Neural crest cell (in vitro differentiated cells): ENCODE measurements around the gene SUPT20HL1. TPM values are rescaled to one million over a fixed set of nuclear protein-coding genes. Genes with fewer than 3 reads are reported as not detected.

Experiments
- DNase-seq: peaks from one replicate; pipeline ENCODE4 v3.0.0; 2021; ENCODE audit warnings: low read depth, mixed read lengths, low spot score
- H3K27ac Mint-ChIP-seq: one replicate; pipeline ENCODE4 v1.8.0; 2021; ENCODE audit warnings: mild to moderate bottlenecking, mixed read lengths; ENCODE audit not compliant: unreplicated experiment
- H3K27me3 Mint-ChIP-seq: 2 replicates; pipeline ENCODE4 v1.8.0; 2021; ENCODE audit warnings: low read depth, mild to moderate bottlenecking, mixed read lengths
- H3K36me3 Mint-ChIP-seq: 2 replicates; pipeline ENCODE4 v1.8.0; 2021; ENCODE audit warnings: low read depth, mild to moderate bottlenecking, mixed read lengths
- H3K4me1 Mint-ChIP-seq: 2 replicates; pipeline ENCODE4 v1.8.0; 2021; ENCODE audit warnings: mixed read lengths
- H3K4me3 Mint-ChIP-seq: one replicate; pipeline ENCODE4 v1.8.0; 2021; ENCODE audit warnings: mild to moderate bottlenecking, mixed read lengths
- H3K9me3 Mint-ChIP-seq: 2 replicates; pipeline ENCODE4 v1.8.0; 2021; ENCODE audit warnings: mixed read lengths
- total RNA-seq: library from RNA; stranded (reverse); gene quantifications from 2 replicates; pipeline ENCODE4 v1.2.1, GENCODE V29; 2021
- TF ChIP-seq, protein P1 (sequence below): fragments of 200-600 bp; sonication (generic); conservative IDR thresholded peaks from 2 replicates; pipeline ENCODE4 v1.5.0; 2021; ENCODE audit warnings: antibody characterized with exemption, mild to moderate bottlenecking

Gene SUPT20HL1
- total RNA-seq, 1 donor from 2014 or later = not detected

DNA sequence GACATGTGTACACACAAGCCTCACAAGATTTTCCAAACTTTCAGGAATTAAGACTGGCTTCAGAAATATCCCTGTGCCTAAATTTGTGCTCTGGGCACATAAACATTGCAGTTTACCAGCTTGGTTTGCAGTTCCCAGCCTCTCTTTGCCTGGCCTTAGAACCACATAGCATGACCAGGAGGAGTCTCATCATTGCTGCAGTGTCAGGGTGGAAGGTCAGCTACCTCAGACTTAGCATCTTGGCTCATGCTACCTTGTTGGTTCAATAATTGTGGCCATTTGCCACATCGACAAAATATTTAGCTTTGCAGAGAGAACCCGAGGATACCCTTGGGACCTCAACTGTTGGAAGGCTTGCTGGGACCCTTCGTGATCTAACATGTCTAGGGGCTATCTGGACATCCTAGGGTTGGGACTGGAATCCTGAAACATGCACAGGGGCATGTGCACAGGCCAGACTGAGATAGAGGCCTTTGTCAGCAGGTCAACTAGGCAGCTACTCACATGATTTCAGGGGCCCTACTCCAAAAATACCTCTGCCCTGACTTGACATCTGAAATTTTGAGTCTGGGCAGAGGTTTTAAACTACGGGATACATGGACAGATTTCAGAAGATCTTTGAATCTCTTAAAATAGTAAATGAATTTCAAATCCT, 38.6 kb upstream of the SUPT20HL1 start:
- Mint-ChIP-seq H3K4me3 (no peak overlapping the region), H3K9me3 (no peaks in the 10 kb centered on the region), H3K4me1 (no peaks in the 10 kb centered on the region), H3K27me3 (no peaks in the 10 kb centered on the region), H3K27ac (peak overlapping the region; percentile 7), H3K36me3 (no peaks in the 10 kb centered on the region)
- TF ChIP-seq, protein P1, sequence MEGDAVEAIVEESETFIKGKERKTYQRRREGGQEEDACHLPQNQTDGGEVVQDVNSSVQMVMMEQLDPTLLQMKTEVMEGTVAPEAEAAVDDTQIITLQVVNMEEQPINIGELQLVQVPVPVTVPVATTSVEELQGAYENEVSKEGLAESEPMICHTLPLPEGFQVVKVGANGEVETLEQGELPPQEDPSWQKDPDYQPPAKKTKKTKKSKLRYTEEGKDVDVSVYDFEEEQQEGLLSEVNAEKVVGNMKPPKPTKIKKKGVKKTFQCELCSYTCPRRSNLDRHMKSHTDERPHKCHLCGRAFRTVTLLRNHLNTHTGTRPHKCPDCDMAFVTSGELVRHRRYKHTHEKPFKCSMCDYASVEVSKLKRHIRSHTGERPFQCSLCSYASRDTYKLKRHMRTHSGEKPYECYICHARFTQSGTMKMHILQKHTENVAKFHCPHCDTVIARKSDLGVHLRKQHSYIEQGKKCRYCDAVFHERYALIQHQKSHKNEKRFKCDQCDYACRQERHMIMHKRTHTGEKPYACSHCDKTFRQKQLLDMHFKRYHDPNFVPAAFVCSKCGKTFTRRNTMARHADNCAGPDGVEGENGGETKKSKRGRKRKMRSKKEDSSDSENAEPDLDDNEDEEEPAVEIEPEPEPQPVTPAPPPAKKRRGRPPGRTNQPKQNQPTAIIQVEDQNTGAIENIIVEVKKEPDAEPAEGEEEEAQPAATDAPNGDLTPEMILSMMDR = no peak
- DNase-seq = no peak

DNA sequence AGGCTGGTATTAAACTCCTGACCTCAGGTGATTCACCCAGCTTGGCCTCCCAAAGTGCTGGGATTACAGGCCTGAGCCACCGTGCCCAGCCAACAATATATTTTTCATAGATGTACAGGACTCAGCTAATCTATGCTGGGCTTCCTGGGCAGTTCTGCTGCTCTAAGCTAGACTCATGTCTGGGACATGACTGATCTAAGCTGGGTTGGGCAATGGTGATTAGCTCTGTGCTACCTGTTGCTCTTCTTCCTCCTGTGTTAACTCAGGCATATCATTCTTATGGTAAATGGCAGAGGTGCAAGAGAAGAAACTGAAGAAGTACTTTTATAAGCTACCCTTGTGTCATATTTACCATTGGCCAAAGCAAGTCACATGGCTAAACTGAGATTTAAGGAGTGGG, 35.2 kb upstream of the SUPT20HL1 start:
- H3K4me1 Mint-ChIP-seq = no peaks in the 10 kb centered on the region
- H3K9me3 Mint-ChIP-seq = no peaks in the 10 kb centered on the region
- H3K4me3 Mint-ChIP-seq = no peak overlapping the region
- peaks cover 8% of the 10 kb centered on the region for H3K27me3 Mint-ChIP-seq
- no peaks in the 10 kb centered on the region for H3K36me3 Mint-ChIP-seq
- TF ChIP-seq, protein P1 = no peak
- DNase-seq = no peak
- H3K27ac Mint-ChIP-seq = no peak overlapping the region

DNA sequence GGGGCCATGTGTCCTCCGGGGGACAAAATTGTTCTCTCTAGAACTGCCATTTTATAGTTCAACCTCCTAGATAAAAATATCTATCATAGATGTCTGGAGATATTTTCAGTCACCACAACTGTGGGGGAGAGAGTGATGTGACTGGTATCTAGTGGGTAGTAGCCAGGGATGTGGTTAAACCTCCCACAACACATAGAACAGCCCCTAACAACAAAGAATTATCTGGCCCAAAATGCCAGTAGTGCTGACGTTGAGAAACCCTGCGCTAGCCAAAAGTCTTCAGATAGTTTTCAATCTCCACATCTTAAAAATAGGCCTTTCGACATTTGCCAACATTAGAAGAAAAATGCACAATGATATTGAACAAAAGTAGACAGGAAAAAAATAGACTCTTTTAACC, 27.6 kb upstream of the SUPT20HL1 start:
- no peaks in the 10 kb centered on the region for H3K36me3 Mint-ChIP-seq
- no peaks in the 10 kb centered on the region for H3K4me1 Mint-ChIP-seq
- TF ChIP-seq, protein P1 = no peak
- no peak for DNase-seq
- no peak overlapping the region for H3K4me3 Mint-ChIP-seq
- peaks cover 15% of the 10 kb centered on the region for H3K27me3 Mint-ChIP-seq
- no peaks in the 10 kb centered on the region for H3K9me3 Mint-ChIP-seq
- no peak overlapping the region for H3K27ac Mint-ChIP-seq

DNA sequence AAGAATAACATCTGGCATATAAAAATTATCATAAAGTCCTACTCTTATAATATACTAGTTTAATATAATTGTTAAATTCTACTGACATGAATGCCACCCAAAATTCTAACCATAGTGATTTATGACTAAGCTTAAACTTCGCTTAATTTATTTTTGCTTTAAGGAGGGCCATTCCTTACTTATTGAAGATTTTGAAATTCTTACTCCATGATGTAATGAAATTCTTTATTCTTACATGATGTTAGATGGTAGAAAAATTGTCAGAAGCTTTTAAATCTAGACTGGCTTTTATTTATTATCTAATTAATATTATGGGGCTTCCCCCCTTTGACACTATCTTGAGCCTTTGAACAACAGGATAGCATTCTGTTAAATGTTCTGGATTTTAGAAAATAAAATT, 27.1 kb upstream of the SUPT20HL1 start:
- no peak overlapping the region for H3K27ac Mint-ChIP-seq
- H3K27me3 Mint-ChIP-seq = peaks cover 15% of the 10 kb centered on the region
- H3K4me3 Mint-ChIP-seq = no peak overlapping the region
- TF ChIP-seq, protein P1 = no peak
- H3K4me1 Mint-ChIP-seq = no peaks in the 10 kb centered on the region
- no peaks in the 10 kb centered on the region for H3K9me3 Mint-ChIP-seq
- DNase-seq = no peak
- H3K36me3 Mint-ChIP-seq = no peaks in the 10 kb centered on the region

DNA sequence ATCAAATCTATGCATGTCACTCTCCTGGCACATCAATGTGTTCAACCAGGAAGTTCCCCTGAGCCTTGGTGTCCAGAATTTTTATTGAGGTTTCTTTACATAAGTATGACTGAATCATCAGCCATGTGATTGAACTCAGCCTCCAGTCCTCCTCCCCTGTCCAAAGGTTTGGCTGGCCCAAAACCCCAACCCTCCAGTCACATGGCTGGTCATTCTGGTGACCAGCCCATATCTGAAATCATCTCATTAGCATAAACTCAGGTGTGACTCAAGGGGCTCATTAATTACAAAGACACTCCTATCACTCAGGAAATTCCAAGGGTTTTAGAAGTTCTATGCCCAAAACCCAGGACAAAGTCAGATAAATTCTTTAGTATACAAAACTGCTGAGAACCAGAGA, 26.0 kb upstream of the SUPT20HL1 start:
- Mint-ChIP-seq H3K36me3 (no peaks in the 10 kb centered on the region), H3K4me1 (no peaks in the 10 kb centered on the region), H3K27ac (no peak overlapping the region), H3K9me3 (no peaks in the 10 kb centered on the region), H3K4me3 (no peak overlapping the region), H3K27me3 (peaks cover 16% of the 10 kb centered on the region)
- TF ChIP-seq, protein P1 = no peak
- no peak for DNase-seq
